Glomerular visceral epithelial cell (primary cell): Measurements from ENCODE around the gene AEBP1.

ENCODE experiments used
- DNase-seq: peaks from one replicate; pipeline ENCODE4 v3.0.0-alpha.2; 2016; ENCODE audit errors: extremely low spot score

The AEBP1 gene

GRCh38 chr7:44084701-44085100 is 19.4 kb upstream of the AEBP1 start:
- DNase-seq, result no peak

GRCh38 chr7:44085546-44085945 is 18.6 kb upstream of the AEBP1 start:
- no peak for DNase-seq

- DNase-seq, result no peak
These were observed 17.5 kb upstream of the AEBP1 start for GRCh38 chr7:44086627-44087026.

GRCh38 chr7:44087911-44088838 is 16.0 kb upstream of the AEBP1 start:
- peak; percentile 75 for DNase-seq

GRCh38 chr7:44093102-44093641 is 11.0 kb upstream of the AEBP1 start:
- DNase-seq, result no peak

- no peak for DNase-seq
These were observed 9.8 kb upstream of the AEBP1 start for GRCh38 chr7:44094365-44094764.

GRCh38 chr7:44094883-44095592 is 9.1 kb upstream of the AEBP1 start:
- DNase-seq, result no peak

GRCh38 chr7:44095781-44096180 is 8.4 kb upstream of the AEBP1 start:
- no peak for DNase-seq

GRCh38 chr7:44096326-44096881 is 7.7 kb upstream of the AEBP1 start:
- DNase-seq, result no peak

- no peak for DNase-seq
These were observed 6.8 kb upstream of the AEBP1 start for GRCh38 chr7:44097064-44097932.

- DNase-seq, result no peak
These were observed 5.8 kb upstream of the AEBP1 start for GRCh38 chr7:44098092-44099068.

GRCh38 chr7:44099669-44100068 is 4.5 kb upstream of the AEBP1 start:
- no peak for DNase-seq

GRCh38 chr7:44100458-44101302 is 3.5 kb upstream of the AEBP1 start:
- peak; percentile 95 for DNase-seq

GRCh38 chr7:44101303-44101965 is 2.7 kb upstream of the AEBP1 start:
- no peak for DNase-seq

GRCh38 chr7:44101966-44102845 is 1.9 kb upstream of the AEBP1 start:
- DNase-seq, result peak; percentile 37

GRCh38 chr7:44102846-44103565 is 1.1 kb upstream of the AEBP1 start:
- no peak for DNase-seq

GRCh38 chr7:44103566-44103922 is 601 bp upstream of the AEBP1 start:
- no peak for DNase-seq
